Fibroblast of villous mesenchyme (primary cell): ENCODE data around the gene PIP5KL1. TPM values are rescaled to one million over a fixed set of nuclear protein-coding genes. Genes with fewer than 3 reads are reported as not detected.

Experiments used
- DNase-seq: peaks from one replicate; pipeline ENCODE4 v3.0.0-alpha.2; 2010; ENCODE audit warnings: low read depth
- H3K4me3 ChIP-seq: 2 replicates; pipeline ENCODE4 v1.5.1; 2011; ENCODE audit warnings: low read depth, mild to moderate bottlenecking, low read length
- total RNA-seq: library from RNA; depleted of rRNA; stranded (reverse); fragments of >200 nt; gene quantifications from 2 replicates; pipeline ENCODE4 v1.2.3, GENCODE V29; 2012
- TF ChIP-seq, protein P1 (sequence below): IDR thresholded peaks from 2 replicates; pipeline ENCODE4 v1.5.1; 2012; ENCODE audit warnings: low read depth, mild to moderate bottlenecking, low read length; ENCODE audit not compliant: insufficient read depth

The PIP5KL1 gene
- total RNA-seq, 1 donor: 2.6 TPM

GRCh38 chr9:127977009-127977883 is 46.7 kb upstream of the PIP5KL1 start:
- DNase-seq: no peak
- peak overlapping the region; percentile 88 for H3K4me3 ChIP-seq
- TF ChIP-seq, protein P1, sequence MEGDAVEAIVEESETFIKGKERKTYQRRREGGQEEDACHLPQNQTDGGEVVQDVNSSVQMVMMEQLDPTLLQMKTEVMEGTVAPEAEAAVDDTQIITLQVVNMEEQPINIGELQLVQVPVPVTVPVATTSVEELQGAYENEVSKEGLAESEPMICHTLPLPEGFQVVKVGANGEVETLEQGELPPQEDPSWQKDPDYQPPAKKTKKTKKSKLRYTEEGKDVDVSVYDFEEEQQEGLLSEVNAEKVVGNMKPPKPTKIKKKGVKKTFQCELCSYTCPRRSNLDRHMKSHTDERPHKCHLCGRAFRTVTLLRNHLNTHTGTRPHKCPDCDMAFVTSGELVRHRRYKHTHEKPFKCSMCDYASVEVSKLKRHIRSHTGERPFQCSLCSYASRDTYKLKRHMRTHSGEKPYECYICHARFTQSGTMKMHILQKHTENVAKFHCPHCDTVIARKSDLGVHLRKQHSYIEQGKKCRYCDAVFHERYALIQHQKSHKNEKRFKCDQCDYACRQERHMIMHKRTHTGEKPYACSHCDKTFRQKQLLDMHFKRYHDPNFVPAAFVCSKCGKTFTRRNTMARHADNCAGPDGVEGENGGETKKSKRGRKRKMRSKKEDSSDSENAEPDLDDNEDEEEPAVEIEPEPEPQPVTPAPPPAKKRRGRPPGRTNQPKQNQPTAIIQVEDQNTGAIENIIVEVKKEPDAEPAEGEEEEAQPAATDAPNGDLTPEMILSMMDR: no peak

DNA sequence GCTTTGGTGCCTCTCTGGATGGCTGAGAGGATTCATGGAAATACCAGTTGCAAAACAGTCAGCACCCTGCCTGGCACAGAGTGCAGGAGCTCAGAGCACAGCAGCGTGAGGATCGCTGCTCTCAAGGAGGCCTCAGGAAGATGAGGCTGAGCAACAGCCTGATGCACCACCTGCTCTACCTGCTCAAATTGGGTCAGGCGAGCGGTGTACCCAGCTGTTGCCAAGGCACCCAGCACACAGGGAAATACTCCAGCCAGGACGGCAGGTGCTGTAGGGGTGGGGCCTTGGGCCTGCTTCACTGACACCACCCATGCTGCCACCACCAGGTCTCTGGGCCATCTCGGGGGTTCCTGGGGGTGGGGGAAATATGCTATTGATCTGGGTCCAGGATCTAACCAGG is 45.9 kb upstream of the PIP5KL1 start:
- TF ChIP-seq, protein P1: no peak
- no peak for DNase-seq
- no peak overlapping the region for H3K4me3 ChIP-seq

DNA sequence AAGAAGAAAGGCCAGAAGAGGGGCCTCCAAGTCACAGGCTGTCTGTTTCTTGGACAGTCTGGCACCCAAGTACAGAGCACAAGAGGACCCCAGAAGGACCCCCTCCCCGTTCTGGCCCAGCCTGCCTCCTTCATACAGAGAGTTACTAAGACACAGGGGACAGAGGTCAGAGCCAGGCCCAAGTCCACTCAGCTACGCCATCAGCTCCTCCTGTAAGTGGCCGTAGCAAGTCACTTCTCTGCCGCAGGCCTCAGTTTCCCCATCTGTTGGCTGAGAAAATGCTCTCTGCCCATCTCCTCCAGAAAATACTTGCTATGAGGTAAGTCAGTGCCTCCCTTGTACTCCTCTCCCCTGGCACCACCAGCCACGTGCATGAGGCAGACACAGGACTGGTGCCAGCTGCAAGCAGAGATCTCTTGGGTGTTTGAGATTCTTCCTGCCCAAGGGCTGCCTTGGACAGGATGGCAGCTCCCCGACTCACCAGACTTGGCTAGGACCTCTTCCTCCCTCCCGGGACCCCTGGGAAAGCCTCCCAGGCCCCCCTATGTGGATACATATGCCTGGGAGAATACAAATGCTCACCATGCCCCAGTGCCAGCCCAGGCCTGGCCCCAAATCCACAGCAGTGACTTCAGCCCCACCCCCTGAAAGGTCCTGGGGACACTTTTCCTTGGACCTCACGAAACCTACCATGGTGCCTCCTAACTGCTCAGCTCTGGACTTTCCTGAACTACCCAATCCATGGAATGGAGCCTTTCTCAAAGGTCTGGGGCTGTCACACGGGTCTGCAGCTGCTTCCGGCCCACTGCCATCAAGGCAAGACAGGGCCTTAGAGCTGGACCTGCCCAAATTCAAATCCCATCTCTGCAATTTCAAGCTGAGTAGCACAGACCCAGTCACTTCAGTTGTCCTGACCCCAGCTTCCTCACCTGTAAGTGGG is 45.1 kb upstream of the PIP5KL1 start:
- DNase-seq: no peak
- no peak overlapping the region for H3K4me3 ChIP-seq
- TF ChIP-seq, protein P1: no peak

DNA sequence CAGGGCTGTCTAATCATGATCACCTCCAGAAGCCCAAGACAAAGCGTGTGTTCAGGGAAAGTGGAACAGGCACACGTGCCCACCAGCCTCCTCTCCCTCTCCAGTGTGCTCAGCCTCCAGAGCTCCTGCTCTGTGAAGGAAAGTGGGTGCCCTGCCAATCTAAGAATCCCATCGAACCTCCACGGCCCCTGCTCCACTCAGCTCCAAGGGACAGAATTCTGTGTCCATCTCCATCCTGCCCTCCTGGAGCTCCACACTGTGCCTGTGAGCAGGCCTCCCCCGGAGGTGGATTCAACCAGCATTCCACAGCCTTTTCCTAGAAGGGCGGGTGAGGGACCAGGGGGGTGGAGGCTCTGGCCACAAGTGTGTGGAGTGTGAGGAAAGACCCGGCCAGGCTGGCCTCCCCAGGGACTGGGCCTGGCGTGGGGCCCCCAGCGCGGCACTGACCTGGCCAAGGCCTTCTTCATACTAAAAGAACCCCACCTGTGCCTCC is 44.2 kb upstream of the PIP5KL1 start:
- H3K4me3 ChIP-seq: no peak overlapping the region
- TF ChIP-seq, protein P1: no peak
- DNase-seq: peak; percentile 33

GRCh38 chr9:127974001-127974768 is 43.6 kb upstream of the PIP5KL1 start:
- H3K4me3 ChIP-seq: no peak overlapping the region
- DNase-seq: no peak
- TF ChIP-seq, protein P1: no peak

DNA sequence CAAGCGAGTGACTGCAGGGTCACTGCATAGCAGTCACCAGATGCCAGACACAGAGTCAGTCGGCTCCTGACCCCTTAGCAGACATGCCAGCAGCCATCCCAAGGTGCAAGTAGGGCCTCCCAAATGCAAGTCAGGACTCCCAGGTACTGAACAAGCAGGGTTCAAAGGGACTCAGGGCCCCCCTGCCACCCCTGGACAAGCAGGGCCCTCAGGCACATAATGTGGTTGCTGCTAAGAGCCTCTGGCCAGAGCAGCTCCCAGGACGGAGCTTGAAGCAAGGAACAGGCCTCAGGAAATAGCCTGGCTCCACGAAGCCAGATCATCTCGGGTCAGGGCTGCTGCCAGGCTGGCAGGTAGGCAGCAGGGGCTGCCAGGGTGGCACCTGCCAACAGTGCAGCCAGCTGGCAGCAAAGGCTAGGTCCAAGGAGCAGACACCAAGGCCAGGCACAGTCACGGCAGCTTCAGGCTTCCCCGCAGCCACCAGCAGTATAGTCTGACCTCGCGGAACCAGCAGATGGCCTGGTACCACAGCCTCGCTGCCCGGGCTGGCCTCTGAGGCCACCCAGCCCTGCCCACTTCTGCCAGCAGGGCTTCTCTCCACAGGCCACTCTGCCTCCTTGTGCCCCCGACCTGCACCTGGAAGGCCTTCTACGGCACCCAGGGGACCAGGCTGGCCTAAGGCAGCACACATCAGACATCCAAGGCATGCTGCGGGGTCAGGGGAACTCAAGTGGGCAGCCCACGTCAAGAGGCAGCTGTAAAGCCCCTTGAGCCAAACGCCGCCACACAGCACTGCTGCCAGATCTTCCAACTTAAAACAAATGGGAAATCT is 42.8 kb upstream of the PIP5KL1 start:
- TF ChIP-seq, protein P1: no peak
- no peak for DNase-seq
- no peak overlapping the region for H3K4me3 ChIP-seq
